Cardiac muscle cell (in vitro differentiated cells and primary cell): ENCODE measurements around the gene ZNF100. TPM values are rescaled to one million over a fixed set of nuclear protein-coding genes. Genes with fewer than 3 reads are reported as not detected.

Experiments
- DNase-seq, 2 donors: peaks; one replicate each; pipeline versions ENCODE4 v3.0.0 to v3.0.0-alpha.2; 2010 to 2017; ENCODE audit warnings: low read depth in 1 of 2, low spot score in 1 of 2
- H3K27ac ChIP-seq: fragments of 200-600 bp; sonication (generic); 2 replicates; pipeline ENCODE4 v1.5.1; 2016
- H3K27me3 ChIP-seq: fragments of 200-600 bp; sonication (generic); 2 replicates; pipeline ENCODE4 v1.6.0; 2016; ENCODE audit warnings: control low read depth
- H3K36me3 ChIP-seq: fragments of 200-600 bp; sonication (generic); 2 replicates; pipeline ENCODE4 v1.5.1; 2016; ENCODE audit warnings: control low read depth
- H3K4me1 ChIP-seq: fragments of 200-600 bp; sonication (generic); 2 replicates; pipeline ENCODE4 v1.8.1; 2017; ENCODE audit warnings: low read depth, mild to moderate bottlenecking, mixed run types
- H3K4me3 ChIP-seq: fragments of 200-600 bp; sonication (generic); 2 replicates; pipeline ENCODE4 v1.5.1; 2016; ENCODE audit warnings: mild to moderate bottlenecking
- H3K9me3 ChIP-seq: fragments of 200-600 bp; sonication (generic); 2 replicates; pipeline ENCODE4 v1.5.1; 2017; ENCODE audit warnings: low read depth, mild to moderate bottlenecking, control low read depth
- CTCF ChIP-seq: IDR thresholded peaks from 2 replicates; pipeline ENCODE4 v1.5.1; 2012; ENCODE audit warnings: low read depth, mild to moderate bottlenecking, low read length
- polyA plus RNA-seq: library from polyadenylated mRNA; unstranded; fragments of >200 nt; fragmentation: Nextera tagmentation; extraction: Ambion mirVana; gene quantifications from 2 replicates; pipeline ENCODE4 v1.2.1, GENCODE V29; 2016
- total RNA-seq: library from RNA; depleted of rRNA; stranded (reverse); fragments of >200 nt; gene quantifications from 2 replicates; pipeline ENCODE4 v1.2.3, GENCODE V29; 2016

The ZNF100 gene
- total and polyA plus RNA-seq, 2 experiments from 2014 or later: 5.0 to 9.1 TPM

- Histone ChIP-seq H3K4me3 (no peak overlapping the region), H3K27me3 (no peaks in the 10 kb centered on the region), H3K36me3 (no peaks in the 10 kb centered on the region), H3K9me3 (no peaks in the 10 kb centered on the region), H3K4me1 (peaks cover 31% of the 10 kb centered on the region), H3K27ac (no peak overlapping the region)
- no peak for TF ChIP-seq CTCF
- DNase-seq: no peak
Observed at GRCh38 chr19:21694171-21694906, 73.0 kb downstream of the ZNF100 start.

- H3K9me3 ChIP-seq: no peaks in the 10 kb centered on the region
- no peaks in the 10 kb centered on the region for H3K27me3 ChIP-seq
- no peaks in the 10 kb centered on the region for H3K36me3 ChIP-seq
- H3K4me3 ChIP-seq: no peak overlapping the region
- no peak overlapping the region for H3K27ac ChIP-seq
- no peak for TF ChIP-seq CTCF
- DNase-seq: no peak
- peaks cover 31% of the 10 kb centered on the region for H3K4me1 ChIP-seq
Observed at GRCh38 chr19:21693399-21693798, 74.0 kb downstream of the ZNF100 start.

- no peaks in the 10 kb centered on the region for H3K27me3 ChIP-seq
- no peaks in the 10 kb centered on the region for H3K9me3 ChIP-seq
- H3K27ac ChIP-seq: no peak overlapping the region
- peaks cover 18% of the 10 kb centered on the region for H3K4me1 ChIP-seq
- DNase-seq: peak in 1 of 2 donors; percentile 53
- no peak overlapping the region for H3K4me3 ChIP-seq
- TF ChIP-seq CTCF: no peak
- no peaks in the 10 kb centered on the region for H3K36me3 ChIP-seq
Observed at GRCh38 chr19:21691661-21692060, 75.7 kb downstream of the ZNF100 start.

- peaks cover 7% of the 10 kb centered on the region for H3K4me1 ChIP-seq
- no peak overlapping the region for H3K4me3 ChIP-seq
- H3K36me3 ChIP-seq: no peaks in the 10 kb centered on the region
- H3K27me3 ChIP-seq: no peaks in the 10 kb centered on the region
- no peak overlapping the region for H3K27ac ChIP-seq
- no peaks in the 10 kb centered on the region for H3K9me3 ChIP-seq
- no peak for TF ChIP-seq CTCF
- no peak for DNase-seq
Observed at GRCh38 chr19:21688464-21688863, 78.9 kb downstream of the ZNF100 start.

GRCh38 chr19:21680671-21681070, 86.7 kb downstream of the ZNF100 start:
- Histone ChIP-seq H3K36me3 (no peaks in the 10 kb centered on the region), H3K27me3 (no peaks in the 10 kb centered on the region), H3K4me3 (no peak overlapping the region), H3K4me1 (no peaks in the 10 kb centered on the region), H3K27ac (no peak overlapping the region), H3K9me3 (no peaks in the 10 kb centered on the region)
- DNase-seq: no peak
- no peak for TF ChIP-seq CTCF
